ENCODE measurements around the gene SLC35B1. TPM values are rescaled to one million over a fixed set of nuclear protein-coding genes. Genes with fewer than 3 reads are reported as not detected.

The SLC35B1 gene
- polyA plus RNA-seq, 3 donors = 76.5 to 78.4 (median 77.5) TPM

DNA sequence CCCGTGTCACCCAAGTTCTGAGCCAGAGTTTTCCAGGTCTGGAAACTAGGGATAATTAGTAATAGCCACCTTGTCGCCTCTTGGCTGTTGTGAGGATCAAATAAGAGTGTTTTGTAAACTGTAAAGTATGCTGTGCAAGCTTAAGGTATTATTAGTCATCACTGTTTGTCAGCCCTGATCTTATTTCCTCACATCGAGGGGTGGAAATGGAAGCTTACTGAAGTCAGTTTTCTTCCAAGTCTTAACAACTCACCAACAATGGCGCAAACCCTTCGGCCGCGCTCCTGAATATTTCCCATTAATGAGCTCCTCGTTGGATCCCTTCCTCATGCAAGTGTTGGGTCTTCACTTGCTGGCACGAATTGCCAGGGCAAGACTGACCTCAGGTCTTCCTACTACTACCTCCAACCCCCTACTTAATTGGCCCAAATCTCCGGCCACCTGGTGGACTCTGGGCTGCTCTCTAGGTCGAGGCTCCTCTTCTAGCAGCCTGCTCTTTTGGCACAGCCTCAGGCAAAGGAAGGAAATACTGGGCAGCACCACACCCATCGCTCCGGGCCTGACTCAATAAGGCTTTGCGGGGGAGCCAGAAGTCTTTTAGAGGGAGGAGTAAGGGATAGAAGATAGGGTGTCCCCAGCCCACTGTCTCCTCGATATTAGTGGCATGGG lies 885 bp upstream of the SLC35B1 start:
- no peak for DNase-seq

DNA sequence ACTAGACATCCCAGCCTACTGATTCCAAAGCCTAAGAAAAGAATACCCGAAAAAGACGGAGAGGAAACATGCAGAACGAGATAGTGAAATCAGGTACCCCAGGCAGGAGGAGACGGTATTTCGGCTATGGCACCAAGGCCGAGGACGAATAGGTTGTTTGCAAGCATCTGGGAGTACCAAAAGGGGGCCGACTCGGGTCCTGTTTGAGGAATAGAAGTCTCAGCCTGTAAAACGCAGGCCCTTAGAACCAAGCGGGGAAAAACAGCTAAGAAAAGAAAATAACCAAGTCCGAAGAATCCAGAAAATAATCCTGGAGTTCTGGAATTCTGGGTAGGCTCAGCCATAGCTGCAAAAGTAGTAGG lies 537 bp downstream of the SLC35B1 start:
- DNase-seq = no peak

DNA sequence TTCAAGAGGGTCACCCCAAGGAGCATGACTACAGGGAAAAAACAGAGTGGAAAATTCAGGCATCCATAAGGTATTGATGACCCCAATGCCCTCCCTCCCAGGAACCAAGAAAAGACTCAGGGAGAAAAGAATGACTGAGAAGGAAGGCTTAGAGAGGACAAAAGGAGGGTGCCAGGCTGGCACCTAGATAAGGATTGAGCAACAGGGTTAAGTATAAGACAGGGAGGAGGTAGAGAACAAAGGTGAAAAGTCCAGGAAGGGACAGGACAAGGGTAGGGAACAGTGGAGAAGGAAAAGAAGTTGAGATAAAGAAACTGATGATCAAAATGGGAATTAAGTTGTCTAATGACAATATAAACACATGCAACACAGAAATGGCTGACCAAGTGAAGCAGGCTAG lies 2.5 kb downstream of the SLC35B1 start:
- no peak for DNase-seq

DNA sequence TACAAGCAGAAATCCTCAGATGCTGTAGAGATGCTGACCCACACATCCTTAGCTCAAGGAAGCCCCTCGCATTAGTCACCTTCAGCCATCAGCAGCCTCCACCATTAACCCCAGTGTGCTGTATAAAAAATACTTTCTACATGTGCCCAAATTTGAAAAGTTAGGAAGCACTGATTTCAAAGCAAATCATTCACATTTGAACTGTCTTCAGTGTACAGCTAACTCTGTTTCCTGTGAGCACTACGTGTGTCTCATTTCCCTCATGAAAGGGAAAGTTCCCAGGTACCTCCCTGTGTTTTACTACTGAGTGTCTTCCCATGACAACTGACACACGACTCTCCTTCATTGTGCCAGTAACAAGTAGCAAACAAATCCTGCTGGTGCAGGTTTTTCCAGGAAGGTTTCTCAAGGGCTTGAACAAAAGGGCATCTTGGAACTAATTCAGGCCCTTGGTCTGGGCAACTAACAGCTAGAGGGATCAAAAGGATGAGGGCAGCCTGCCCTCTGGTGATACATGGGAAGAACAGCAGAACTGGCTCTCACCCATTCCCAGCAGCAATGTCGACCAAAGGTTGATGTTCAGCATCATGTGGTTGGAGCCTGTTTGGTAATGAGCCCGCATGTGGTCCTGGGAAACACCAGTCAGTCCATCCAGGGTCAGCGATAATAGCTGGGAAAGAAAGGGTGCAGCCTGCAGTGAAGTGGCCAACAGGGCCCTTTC lies 4.0 kb downstream of the SLC35B1 start:
- DNase-seq = no peak

DNA sequence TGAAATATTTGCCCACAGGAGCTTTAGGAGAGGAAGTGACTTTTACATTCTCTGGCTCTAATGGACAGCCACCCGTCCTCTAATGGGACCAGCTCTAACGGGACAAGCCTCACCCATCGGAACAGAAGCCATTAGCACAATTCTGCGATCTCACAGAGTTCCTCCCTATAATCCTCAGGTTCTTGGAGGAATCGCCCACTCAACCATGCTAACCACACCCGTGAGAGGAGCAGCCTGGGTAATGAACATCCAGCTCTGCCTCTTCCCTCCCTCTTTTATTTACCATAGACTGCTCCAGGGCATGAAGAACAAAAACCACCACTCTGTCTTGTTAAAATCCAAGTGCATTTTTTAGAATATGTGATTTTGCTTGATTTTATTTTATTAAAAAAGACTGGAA lies 6.8 kb downstream of the SLC35B1 start:
- DNase-seq = no peak

DNA sequence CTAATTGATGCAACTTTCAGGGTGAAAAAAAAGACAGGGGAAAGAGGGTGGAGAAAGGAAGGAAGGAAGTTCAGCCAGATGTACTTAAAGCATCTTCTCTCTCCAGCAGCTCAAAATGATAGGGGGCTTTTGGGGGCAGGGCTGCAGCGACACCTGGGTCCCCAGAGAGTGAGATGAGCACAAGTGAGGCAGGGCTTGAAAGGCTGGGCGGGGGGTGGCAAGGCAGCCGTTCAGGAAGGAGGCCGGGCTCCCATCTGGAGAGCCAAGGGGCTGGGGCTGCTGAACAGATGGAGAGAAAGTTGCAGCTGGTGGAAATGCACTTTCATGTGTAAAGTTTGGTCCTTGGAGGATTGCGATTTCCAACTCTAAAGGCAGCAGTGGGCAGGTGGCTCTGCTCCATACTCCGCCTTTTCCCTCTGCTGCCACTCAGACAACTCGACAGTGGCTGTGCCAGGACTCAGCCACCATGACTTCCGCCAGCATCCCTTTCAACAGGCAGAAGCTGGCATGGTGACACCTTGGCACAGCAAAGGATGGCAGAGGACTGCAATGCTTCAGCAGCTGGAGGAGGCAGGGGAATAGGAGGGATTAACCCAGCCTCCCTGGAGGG lies 7.7 kb downstream of the SLC35B1 start:
- DNase-seq = no peak

DNA sequence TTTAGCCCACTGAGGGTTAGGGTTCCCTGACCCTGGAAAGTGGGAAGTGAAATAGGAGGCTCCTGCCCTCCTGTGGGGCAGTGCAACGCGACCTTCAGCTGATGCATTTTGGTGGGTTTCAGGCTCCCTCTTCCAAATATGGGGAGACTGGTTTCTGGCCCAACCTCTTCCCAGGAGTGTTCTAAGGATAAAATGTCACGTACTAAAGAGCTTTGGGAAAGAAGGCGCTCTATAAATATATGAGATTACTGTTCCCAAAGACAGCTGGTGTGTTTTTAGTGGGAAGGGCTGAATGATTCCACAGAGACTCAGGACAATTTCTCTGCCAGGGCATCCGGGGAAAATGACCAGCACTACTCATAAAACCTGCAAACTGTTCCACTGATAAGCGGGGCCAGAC lies 9.8 kb downstream of the SLC35B1 start:
- no peak for DNase-seq

DNA sequence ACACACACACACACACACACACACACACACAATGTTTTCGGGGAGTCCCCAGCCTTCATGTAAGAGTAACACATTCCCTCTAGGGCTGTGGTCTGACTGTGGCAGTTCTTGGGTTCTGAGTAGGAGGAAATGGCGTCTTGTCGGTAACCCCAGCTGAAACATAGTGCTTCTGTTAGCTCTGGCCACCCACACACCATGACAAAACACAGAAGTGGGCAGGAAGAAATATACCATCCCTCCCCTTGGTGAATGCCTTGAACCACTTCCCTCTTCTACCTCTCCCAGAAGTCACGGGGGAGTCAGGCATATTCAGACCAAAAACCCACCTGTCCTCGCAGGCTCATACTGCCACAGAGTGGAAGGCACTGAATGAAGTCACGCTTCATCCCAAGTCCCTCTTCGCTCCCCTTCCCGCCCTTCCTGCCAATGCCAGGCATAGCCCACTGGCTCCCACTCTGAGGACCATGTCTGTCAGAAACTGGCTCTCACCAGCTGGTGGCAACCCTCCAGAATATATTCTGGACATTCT lies 11.5 kb downstream of the SLC35B1 start:
- no peak for DNase-seq

DNA sequence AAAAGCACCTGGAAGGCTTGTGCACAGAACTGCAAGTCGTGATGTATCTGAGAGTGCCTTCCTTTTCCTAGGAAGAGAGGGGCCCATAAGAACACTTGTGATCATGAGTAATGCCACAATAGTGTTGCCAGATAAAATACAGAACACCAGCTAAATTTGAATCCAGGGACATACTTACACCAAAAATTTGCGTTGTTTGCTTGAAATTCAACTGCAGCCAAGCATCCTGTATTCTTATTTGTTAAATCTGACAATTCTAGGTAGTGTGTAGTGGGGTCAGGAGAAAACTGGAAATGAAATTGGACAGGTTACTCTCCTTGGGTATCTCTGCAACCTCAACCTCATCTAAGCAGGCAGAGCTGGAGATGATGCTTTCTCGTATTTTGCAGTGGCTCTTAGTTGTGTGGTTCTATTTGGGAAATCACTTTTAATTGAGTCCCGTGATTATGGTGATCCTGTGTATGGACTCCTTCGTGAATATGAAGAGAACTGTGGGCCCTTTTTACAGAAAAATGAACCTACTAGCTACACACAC lies 12.0 kb downstream of the SLC35B1 start:
- DNase-seq = no peak

DNA sequence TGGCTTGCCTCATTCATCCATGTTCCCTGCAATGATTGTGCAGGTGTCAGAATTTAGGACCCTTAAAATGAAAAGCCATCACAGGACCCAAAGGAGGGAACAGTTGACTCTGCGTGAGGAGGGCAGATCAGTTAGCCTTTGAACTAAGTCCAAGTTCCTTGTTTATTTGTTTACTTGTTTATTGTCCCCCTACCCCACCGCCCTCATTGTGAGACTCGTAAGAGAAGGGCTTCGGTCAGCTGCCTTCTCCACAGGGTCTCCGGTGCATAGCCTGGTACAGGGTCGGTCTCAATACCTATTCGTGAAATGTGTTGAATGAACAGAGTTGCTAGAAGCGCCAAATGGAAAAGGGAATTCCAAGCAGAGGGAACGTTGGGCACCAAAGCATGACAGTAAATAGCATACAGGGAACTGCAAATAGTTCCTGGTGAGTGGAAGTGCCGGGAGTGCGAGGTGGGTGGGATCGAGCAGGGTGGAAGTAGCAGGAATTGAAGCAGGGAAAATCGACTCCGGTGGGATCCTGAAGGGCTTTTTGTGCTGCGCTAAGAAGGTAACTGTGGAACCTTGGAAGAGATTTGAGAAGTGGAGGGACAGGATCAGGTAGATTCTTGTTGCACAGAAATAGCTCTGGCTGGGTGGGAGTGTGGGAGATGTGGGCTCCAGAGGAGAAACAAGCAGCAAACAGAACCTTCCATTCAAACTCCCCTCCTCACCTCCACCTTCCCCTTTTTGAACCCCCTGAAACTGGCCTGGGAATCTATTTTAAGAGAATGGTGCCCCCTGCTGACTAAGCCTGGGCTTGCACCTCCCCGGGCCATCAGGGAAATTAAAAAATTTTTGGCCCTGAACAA lies 12.7 kb downstream of the SLC35B1 start:
- DNase-seq = no peak

DNA sequence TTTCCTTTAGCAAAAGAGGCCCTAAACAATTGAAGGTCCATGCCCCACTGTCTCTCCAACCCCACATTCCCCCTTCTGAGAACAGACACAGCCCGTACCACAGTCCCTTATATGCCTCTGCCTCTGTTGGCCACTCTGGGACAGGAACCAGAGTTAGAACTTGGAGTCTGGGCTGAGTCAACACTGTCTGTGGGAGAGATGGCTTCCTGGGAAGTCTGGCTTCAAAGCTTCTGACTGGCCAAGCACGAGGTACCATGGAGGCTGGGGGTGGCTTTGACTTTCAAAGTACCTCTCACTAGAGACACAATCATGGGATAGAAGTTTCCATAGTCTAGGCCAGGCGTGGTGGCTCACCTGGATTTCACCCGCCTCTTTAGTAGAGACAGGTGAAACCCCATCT lies 15.0 kb downstream of the SLC35B1 start:
- DNase-seq = no peak

DNA sequence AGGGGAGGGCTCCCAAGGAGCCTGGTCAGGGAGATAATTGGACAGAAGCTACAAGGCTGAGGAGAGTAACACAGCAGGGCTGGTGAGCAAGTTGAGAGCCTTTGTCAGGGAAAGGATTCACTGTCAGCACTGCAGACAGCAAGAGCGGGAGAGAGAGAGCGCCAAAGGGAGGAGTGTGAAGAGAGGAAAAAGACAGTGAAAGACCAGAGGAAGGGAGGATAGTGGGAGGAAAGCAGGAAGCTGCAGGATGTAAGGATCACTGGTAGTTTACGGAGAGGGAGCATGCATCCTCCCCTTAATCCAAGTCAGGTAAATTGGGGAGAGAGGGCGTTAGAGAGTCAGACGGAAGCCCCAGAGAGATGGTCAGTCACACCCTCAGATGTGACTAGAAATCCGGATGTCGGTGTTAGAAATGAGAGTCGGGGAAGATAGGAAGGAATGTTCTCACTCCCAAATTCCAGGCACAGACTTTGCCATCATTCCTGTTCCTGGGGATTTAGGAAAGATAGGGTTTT lies 16.0 kb downstream of the SLC35B1 start:
- DNase-seq = no peak

DNA sequence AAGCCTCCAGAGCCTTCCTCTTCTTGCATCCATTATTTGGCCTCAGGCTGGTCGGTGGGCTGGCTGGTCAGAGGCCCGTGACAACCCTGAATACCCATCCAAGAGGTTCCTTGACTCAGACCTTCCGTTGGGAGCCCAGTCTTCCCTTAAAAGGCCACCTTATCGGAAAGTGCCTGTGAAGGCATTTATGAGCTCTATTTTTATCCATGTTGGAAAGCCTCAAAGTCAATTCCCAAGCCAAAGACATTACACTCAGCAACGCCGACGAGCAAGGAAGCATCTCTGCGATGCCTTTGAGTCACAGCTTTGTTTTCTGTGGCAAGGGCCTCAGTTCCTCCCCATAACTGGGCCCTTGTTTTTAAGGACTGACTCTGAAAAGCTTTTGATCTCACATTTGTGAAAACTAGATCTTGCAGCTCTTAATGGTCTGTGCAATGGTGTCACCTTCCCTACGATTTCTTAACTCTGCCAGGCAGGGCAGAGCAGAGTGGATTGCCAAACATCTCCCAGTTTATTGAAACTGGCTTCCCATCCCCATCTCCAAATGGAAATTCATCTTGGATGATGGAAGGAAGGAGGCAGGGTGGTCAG lies 16.6 kb downstream of the SLC35B1 start:
- DNase-seq = no peak

DNA sequence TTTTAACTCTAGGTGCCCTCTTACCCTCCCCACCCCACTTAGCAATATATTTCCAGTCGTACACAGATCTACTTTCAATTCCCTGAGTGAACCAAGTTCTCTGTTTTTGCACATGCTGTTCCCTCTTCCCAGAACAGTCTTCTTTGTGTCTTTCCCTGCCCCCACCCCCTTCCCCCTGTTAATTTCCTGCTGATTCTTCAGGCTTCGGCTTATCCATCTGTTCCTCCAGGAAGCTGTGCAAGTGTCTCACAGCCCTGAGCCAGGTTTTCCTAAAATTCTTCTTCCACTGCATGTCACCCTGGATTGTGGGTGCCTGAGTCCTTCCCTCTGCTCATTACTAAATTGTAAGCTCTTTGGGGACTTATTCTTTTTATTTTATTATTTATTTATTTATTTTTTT lies 17.5 kb downstream of the SLC35B1 start:
- DNase-seq = no peak

DNA sequence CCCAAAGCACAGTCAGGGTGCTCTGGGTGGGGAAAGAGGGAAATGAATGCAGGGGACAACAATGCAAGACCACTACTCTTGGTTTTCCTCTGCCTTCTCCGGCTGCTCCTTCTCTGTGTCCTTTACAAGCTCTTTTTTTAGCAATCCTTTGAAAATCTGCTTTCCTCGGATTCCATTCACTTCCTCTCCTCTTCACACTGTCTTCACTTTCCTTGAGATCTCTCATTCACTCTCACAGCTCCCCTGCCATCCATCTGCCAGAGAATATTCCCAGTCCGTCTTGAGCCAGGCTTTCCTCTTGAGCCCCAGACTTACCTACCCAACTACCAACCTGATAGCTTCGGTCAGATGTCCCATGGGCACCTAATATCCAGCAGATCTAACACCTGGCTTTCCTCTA lies 18.9 kb downstream of the SLC35B1 start:
- DNase-seq = no peak

DNA sequence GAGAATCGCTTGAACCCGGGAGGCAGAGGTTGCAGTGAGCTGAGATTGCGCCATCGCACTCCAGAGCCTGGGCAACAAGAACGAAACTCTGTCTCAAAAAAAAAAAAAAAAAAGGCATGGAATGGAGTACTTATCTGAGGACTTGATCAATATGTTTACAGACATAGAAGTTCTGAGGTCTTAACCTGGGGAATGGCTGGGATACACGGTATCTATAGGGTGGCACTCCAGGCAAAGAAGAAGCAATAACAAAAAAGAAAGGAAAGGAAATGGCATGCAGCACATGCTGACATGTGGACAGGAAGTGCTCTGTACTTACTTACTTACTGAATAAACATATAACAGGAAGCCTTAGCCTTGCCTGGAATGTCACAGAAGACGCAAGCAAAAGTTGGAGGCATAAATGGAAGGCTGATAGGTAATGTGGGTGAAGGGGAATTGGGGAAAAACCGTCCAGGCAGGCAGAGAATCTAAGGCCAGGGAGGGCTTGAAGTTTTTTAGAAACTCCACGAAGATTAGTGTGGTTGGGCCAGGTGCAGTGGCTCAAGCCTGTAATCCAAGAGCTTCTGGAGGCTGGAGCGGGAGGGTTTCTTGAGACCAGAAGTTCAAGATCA lies 19.8 kb downstream of the SLC35B1 start:
- DNase-seq = no peak

DNA sequence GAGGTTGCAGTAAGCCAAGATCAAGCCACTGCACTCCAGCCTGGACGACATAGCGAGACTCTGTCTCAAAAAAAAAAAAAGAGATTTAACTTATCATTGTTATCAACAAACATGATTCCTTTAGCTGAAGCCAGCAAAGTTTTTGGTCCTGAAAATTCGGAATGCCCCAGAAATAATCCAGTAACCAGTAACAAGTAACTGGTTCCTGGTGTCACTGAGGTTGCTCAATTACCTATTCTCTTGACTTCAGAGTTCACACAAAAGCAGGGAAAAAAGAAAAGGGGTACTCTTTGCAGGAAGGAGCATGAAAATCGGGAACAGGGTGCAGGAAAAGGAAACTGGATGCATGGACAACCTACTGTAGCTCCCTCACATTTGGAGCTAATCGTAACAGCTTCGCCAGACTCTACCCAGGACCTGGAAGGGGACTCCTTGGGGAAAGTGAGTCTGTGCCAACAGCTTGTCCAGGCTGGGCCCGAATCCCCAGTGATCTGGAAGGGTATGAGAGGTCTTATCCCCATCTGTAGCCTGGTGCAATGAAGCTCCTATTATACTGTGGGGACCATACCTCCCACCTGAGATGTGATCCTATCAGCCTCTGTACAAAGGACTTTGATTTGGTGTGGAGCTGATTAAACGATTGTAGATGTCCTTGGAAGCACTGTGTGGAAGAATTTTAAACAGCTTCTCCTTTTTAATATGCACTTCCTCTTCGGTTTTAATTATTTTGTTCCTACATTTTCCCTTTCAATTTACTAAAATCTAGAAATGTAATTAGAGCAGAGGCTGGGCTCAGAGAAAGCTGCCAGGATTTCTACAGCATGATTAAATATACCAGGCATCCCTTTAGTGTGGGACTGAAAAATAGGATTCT lies 26.4 kb downstream of the SLC35B1 start:
- DNase-seq = no peak

DNA sequence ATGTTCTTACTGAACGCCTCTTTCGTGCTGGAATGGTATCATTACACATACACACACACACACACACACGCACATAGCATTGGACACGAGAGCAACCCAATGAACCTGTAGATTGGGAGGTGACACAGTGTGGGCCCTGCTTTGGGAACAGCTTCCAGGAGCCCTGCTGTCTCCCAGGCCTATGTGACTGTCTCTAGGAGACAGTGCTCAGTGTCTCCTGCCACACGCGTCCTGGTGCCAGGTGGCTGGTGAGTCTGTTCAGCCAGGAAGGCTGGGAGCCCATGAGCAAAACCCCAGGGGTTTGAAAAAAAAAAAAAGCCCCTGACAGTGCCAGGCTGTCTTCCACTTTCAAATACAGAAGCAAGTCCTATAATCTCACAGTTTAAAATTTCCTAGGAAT lies 27.4 kb downstream of the SLC35B1 start:
- DNase-seq = no peak

DNA sequence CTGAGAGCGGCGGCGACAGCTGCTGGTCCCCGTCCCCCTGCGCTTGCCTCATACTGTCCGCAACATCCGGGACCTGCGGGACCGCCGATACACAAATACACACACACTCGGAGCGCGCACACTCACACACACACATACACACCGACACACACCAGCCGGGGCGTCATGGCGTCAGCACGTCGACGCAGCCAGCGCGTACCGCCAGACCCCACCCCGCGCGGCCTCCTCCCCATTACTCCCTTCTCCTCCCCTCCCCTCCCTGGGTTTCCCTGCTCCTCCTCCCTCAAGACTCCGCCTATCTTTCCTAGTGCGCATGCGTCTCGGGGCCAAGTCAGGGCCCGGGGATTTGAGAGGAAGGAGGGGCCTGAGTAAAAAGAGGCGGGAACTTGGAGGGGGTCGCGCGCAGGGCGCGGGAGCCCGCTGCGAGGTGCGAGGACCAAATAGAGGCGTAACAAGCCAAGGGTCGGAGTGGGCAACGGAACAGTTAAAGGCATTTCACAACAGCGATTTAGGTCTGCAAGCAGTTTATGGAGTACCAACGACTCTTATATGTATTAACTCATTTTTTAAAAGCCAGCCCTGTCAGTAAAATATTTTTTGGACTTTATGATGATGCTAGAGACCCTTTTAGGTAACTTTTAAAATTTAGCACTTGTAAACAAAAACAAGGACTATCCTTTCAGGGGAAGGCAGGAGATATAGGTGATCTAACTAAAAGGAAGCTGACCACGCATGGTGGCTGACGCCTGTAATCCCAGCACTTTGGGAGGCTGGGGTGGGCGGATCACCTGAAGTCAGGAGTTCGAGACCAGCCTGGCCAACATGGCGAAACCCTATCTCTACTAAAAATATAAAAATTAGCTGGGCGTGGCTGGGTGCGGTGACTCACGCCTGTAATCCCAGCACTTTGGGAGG lies 29.6 kb downstream of the SLC35B1 start, which contains the start of gene SPOP:
Gene SPOP (minus strand): TSS at position 165 of the 915 bp plus-strand sequence. CDS start 55,287 bp downstream, outside the sequence.
- DNase-seq = peak; percentile 99
